Activated CD4-positive, alpha-beta T cell treated with anti-CD3 and anti-CD28 coated beads, Interleukin-2, amount 50 U/mL, for 1 hour (primary cell): ENCODE measurements around the gene PIK3R5.

Experiments
- DNase-seq: peaks from one replicate; pipeline ENCODE4 v3.0.0-alpha.2; 2020

Gene PIK3R5

DNA sequence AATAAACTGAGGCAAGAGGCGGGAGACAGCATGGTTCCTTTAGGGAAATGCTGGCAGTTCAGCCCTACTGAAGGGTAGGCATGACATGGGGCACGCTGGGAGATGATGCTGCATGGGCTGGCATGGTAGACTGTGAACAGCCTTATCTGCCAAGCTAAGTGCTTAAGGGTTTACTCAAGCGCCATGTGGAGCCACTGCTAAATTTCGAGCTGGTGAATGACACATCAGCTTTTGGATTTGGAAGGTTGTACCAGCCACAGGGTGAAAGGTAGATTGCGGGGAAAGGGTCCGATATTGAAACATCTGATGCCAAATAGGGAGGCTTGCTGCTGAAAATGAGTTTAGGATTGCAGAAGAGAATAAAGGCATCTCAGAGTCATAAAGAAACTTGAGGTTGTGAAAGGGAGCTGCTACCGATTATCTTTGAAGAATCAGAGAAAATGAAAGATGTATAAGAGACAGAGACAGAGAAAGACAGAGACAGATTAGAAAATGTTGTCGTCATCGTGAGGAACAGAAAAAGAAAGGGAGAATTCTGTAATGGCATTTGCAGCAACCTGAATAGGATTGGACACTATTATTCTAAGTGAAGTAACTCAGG is 16.3 kb downstream of the PIK3R5 start:
- DNase-seq: no peak

DNA sequence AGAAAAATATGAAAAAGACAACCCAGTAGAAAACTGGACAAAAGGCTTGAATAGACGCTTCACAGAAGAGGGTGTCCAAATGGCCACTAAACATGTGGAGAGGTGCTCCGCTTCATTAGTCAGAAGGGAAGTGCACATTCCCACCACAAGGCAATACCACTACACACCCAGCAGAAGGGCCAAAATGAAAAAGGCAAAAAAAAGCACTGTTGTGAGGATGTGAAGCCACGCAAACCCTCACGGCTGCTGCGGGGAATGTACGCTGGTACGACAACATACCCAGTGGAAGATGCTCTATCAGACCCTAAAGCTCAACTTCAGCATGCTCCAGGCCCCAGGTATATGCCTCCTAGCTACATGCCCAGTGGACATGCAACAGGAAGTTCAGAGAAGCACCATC is 17.0 kb downstream of the PIK3R5 start:
- DNase-seq: no peak

DNA sequence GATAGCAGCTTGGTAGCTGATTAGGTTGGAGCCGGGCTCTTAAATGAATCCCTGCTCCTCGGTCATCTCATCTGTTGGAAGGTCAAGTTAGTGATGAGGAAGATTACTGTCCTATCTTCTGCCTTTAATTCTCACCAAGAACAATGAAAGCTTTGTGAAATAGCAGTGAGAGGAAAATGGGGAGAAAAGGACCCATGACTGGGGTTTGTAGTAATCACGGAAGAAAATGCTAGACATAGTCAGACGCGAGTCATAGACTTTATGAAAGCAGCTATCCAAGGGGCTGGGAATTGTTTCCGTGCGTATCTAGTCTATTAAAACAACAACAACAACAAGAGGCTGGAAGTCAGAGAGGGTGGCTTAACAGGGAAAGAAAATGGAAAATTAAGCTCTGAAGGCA is 18.3 kb downstream of the PIK3R5 start:
- no peak for DNase-seq

DNA sequence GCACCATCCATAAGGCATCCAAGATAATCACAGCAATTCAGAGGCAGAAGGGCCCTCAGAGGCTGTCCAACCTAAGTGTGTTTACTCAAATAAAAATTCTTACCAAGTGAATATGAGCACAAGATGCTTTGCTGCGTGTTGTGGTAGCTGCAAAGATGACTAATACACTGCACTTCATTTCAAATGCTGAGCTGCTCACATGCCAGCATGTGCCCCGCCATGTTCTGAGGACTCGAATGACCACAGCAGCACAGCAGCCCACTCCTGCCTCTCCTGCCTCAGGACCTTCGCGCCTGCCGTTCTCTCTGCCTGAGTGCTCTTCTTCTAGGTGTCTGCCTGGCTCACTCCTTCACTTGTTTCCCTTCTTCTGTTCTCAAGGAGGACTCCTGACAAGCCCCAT is 19.0 kb downstream of the PIK3R5 start:
- DNase-seq: no peak

DNA sequence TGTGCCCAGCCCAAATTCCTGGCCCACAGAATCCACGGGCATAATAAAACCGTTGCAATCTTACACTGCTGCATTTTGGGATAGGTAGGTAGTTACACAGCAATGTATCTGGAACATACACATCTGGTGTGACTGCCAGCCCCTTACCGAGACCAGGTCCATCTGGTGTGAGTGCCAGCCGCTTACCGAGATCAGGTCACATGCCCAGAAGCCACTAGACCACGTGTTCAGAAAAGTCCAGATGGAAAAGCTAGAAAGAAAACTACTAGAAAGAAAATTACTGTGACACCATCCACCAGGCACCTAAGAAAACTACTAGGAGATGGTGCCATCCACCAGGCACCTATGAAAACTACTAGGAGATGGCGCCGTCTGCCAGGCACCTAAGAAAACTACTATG is 19.4 kb downstream of the PIK3R5 start:
- DNase-seq: no peak

DNA sequence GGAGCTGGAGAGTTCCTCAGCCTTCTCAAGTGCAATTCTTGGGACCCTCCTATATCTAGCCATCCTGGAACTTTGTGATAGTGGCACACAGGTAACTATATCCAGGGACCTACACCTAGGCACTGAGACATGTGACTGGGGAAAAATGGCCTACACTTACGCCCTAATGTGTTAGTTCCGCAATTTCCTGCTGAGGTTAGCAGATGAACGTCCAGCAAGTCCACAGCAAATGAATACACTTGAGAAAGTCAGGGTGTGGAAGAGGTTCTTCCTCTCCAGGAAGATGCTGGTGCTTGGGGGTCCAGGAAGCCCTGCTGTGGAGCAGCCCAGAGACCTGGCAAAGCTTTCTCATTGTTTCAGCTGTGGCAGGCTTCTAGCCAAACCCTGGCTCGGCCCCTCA is 20.8 kb downstream of the PIK3R5 start:
- no peak for DNase-seq

DNA sequence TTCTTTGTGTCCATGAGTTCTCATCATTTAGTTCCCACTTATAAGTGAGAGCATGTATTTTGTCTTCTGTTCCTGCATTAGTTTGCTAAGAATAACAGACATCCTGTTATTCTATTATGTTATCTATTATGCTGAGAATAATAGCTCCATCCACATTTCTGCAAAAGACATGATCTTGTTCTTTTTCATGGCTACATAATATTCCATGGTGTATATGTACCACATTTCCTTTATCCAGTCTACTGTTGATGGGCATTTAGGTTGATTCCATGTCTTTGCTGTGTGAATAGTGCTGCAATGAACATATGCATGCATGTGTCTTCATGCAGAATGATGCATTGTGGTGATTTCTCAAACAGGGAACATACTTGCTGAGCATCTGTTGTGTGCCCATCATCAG is 21.4 kb downstream of the PIK3R5 start:
- DNase-seq: no peak

DNA sequence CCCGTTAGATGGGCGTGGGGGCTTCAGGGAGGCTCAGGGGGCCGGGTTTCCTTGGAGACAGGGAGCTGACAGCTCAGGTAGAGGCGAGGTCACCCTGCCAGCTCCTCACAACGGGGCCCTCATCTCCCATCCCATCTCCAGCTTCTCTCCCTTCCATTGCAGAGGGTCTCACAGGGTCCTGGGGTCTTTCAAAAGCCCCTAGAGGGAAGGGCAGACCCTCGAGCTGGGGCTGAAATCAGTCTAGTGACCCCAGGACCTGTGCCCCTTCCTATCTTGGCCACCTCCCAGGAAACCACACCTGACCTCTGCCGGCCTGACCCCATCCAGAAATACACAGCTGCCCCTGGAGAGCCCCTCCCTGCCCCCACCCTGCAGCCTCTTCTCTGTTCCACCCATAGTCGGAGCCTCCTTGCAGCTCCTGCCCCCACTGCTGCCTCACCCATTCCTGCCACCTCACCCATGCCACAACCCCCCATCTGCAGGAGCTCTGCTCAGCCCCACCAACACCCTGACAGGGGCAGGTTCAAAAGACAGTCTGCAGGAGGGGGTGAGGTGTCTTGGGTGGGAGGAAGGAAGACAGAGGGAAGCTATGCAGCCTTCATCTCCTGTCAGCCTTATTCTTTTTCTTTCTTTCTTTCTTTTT is 23.4 kb downstream of the PIK3R5 start:
- DNase-seq: peak; percentile 44

DNA sequence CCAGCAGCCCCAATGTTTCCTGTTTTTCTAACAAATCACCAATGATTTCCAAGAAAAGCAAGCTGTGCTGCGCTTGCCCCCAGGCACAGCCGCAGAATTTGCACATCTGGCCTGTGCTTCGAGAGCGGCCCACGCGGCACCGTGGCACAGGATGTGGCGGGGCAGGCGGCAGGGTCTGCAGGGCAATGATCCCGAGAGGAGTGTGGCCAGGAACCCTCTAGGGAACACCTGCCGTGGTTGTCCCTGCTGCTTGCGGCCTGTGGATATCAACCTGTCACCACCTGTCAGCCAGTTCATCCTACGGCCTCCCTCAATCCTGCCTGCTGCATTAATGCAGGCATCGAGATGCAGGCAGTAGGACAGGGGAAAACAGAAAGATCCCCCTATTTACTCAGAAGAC is 24.0 kb downstream of the PIK3R5 start:
- peak; percentile 53 for DNase-seq

DNA sequence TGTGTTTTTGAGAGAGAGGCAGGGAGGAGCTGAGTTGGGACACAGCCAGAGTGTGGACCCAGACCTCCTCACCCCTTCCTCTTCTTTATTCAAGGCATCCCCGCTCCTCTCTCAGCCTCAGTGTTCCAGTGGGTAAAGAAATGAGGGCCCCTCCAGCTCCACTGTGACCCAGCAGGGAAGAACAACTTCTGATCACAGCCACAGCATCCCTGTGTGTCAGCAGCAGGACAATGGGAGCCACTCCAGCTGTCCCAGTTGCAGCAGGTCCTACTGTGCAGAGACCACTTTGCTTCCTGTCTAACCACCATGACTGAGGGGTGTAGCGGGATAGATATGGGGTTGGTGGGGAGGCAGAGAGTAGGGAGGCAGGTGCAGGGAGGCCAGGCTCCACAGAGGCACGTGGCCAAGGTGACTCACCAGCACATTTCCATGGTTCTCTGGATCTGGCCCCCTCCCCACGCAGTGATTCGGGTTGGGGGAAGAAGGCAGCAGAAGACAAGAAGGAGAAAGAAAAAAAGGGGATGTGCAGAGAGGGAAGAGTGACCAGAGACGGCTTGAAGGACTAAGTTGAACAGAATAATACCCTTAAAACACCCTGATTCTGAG is 24.5 kb downstream of the PIK3R5 start:
- DNase-seq: peak; percentile 47

DNA sequence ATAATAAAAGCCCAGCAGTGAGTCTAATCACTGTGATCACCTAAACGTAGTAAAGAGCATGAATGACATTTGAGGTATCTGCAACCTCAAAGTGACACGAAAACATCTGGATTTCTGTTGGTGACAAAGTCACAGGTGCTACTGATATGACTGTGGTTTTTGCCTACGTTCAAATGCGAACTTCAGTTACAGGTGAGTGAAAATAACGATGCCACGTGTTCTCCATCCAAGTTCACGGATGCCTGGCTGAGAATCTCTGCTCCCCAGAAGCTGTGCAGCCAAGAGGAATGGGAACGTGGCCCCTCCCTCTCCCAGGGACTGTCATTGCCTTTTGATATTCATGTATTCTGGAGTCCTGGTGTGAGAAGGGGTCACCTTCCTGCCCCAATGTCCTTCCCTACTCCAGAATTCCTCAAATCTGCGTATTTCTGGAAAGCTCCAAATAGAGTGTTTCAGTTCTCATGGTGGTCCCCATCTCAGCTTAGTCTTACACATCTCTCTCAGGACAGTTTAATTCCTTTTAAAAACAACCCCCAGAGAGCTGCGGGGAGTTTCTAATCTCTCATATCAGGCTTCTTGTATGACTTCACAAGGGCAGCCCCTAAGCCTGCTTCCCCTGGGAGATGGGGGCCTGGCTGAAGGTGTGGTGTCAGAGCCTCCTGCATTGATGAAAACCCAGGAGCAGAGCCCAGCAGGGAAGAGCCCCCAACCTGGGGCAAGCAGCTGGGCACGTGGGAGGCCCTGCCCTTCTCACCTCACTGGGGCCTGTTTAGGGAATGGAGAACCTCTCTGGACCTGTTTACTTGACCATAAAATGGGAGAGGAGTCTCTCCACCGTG is 25.8 kb downstream of the PIK3R5 start:
- no peak for DNase-seq

DNA sequence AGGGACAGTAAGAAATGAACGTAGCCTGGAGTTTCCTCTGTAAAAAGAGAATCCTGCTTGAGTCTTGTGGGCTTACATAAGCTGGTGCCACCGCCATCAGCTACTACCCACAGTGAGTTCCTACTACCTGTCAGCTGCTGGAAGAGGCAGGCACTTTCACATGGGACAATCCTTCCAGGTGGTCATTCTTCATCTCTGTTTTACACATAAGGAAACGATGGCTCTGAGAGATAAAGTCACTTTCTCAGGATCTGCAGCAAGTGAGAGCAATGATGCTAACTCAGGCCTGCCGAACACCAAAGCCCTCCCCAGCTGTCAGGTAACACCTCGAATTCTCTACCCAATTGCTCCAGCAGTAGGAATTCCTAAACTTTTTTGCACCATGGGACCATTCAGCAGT is 26.6 kb downstream of the PIK3R5 start:
- no peak for DNase-seq

DNA sequence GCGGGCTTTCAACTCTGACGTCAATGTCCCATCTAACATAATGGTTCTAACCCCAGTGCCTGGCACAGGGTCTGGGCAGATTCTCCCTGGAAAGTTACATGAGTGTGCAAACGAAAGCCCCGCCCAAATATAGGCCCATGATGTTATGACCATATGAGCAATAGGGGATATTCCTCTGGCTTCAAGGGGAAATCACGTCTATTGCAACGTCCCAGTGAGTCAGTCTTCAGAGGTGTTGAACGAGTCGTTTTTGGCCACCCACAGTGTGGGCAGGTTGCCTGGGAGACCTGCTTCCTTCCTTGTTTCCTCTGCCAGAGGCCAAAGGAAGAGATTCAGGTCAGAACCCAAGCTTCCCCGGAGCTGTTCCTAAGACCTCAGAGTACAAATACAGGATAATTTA is 30.3 kb downstream of the PIK3R5 start:
- peak; percentile 38 for DNase-seq

DNA sequence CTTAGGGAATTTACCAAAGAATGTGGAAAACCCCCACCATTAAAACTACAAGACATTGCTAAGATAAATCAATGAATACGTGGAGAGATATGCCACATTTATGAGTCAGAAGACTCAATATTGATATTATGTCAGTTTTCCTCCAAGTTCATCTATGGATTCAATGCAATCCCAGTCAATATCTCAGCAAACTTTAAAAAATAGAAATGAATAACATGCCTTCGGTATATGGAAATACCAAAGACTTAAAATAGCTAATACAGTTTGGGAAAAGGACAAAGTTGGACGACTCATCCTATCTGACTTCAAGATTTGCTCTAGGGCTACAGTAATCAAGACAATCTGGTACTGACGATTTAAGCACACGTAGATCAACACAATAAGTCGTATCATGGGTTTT is 31.2 kb downstream of the PIK3R5 start:
- no peak for DNase-seq

DNA sequence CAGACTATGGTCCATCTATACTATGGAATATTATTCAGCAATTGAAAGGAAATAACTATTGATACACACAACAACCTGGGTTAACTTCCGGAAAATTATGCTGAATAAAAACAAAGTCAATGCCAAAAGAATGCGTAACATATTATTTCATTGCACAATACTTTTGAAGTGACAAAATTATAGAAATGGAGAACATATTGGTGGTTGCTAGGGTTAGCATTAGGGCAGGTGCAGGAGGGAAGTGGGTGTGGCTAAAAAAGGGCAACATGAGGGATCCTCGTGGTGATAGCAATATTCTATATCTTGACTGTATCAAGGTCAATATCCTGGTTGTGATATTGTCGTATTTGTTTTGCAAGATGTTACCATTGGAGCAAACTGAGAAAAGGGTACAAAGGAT is 34.9 kb downstream of the PIK3R5 start:
- no peak for DNase-seq

DNA sequence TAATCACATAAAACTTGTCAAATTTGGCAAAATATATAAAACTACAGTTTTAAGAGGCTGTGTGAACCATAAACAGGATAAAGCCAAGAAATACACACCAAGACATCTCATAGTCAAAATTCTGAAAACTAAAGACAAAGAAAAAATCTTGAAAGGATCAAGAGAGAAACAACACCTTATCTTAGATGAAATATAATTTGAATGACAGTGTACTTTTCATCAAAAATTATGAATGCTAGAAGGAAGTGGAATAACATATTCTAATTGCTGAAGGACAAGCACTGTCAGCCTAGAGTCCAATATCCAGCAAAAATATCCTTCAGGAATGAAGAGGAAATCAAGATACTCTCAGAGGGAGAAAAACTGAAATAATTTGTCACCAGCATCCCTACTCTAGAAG is 37.2 kb downstream of the PIK3R5 start:
- DNase-seq: no peak

DNA sequence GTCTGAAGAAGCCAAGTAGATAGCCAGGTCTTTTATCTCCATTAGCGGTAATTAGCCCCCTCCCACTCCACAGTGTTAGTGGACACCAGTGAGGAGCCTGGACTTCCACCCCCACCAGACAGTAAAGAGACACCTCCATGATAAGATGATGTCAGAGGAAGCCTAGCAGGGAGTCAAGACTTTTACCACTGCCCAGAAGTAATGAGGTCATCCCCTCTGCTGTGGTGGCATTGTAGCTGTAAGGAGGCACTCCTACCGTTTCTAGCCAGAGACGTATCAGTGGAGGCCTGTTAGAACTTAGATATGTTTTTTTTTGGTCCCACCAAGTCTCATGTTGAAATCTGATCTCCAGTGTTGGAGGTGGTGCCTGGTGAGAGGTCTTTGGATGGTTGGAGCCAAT is 38.1 kb downstream of the PIK3R5 start:
- no peak for DNase-seq

DNA sequence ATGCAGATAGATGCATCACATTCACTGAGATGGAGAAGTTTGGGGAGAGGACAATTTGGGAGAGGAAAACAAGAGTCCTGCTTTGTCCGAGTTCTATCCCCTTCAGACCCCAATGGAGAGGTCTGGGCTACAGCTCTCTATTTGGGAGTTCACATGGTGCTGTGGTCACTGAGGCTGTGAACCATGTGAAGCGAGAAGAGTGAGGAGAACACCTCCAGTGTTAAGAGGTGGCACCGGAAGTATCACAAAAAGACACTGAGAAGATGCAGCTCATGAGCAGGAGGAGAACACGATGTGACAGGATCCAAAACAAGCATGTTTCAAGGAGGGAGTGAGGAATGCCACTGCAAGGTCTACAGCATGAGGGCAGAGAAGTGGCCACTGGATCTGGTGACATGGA is 39.7 kb downstream of the PIK3R5 start:
- no peak for DNase-seq

DNA sequence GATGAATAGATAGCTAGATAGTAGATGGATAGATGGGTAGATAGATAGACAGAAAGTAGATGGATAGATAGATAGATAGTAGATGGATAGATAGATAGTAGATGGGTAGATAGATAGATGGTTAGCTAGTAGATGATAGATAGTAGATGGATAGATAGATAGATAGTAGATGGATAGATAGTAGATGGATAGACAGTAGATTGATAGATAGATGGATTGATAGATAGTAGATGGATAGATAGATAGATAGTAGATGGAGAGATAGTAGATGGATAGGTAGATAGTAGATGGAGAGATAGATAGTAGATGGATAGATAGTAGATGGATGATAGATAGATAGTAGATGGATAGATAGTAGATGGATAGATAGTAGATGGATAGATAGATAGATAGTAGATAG is 40.4 kb downstream of the PIK3R5 start:
- no peak for DNase-seq

DNA sequence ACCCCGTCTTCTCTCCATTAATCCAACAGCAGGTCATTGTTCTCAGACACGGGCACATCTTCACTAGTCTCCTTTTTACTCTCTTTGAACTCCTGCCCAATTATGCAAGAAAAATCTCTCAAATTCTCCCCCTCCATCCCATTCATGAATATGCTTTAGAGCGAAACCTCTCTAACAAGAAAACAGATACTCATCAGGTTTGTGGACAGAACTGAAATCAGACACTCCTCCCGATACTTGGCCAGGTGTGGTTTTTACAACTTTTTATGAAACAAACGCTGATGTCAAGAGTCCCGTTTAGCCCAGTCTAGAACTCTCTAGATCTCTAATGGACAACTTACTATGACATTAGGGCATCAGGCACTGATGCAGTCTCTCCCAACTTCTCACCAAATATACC is 40.9 kb downstream of the PIK3R5 start:
- DNase-seq: no peak

DNA sequence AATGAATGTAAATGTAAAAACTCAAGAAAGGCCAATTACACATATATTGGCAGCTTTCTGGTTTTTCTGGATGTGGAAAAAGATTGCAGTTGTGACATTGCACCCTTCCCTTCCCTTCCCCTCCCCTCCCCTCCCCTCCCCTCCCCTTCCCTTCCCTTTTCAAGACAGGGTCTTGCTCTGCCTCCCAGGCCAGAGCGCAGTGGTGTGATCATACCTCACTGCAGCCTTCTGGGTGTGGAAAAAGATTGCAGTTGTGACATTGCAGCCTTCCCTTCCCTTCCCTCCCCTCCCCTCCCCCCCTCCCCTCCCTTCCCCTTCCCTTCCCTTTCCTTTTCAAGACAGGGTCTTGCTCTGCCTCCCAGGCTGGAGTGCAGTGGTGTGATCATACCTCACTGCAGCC is 41.7 kb downstream of the PIK3R5 start:
- DNase-seq: no peak

DNA sequence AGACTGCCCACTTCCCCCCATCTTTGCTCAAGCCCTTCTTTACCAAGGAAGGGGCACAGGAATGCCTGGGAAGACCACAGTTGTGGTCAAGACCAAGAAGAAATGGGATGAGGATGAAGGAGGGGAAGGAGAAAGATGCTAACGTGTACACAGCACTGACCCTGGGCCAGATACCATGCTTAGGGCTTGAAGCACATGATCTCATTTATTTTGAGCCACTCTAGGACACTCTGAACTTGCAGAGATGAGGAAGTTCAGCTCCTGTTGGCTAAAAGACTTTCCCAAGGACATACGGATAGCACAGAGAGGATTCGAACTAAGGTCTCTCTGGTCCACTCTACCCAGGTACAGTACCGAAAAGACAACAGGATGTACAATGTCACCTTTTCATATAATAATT is 42.6 kb downstream of the PIK3R5 start:
- no peak for DNase-seq

DNA sequence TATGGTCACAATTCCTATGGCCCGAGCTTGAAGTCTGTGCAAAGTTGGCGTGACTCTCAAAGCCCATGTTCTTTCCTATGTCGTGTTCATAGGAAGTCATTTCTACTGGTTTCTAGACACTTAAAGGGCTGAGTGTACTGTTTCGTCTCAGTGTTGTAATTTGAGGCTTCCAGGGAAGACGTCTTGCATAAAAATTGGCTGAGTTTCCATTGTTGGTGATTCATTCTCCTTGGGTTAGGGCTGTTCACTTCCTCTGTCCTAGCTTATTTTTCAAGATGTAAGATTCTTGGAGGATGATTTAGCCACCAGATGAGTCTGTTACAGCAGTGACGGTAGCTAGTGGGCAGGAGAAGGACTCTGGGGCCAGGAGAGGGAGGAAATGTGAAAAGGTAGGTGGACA is 43.1 kb downstream of the PIK3R5 start:
- no peak for DNase-seq

DNA sequence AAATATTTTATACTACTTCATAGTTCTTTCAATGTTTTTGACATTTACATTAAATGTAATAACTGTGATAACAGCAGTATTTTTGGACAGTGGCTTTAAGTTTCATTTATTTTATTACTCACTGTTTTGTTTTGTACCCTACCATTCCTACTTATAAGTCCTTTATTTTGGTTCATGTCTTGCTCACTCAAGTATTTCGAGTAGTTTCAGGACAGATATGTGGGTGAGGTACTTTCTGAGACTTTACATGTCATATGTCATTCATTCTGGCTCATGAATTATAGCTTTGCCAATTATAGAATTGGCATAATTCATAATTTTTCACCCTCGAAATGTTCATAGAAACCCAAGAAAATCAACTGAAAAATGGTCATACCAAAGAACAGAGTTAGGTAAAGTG is 44.4 kb downstream of the PIK3R5 start:
- DNase-seq: no peak
